Measurements from ENCODE around the gene AP1M1.

Gene AP1M1

GRCh38 chr19:16207490-16208025 is 9.8 kb downstream of the AP1M1 start:
- no peak for DNase-seq (ENCODE audit: low read depth in 3 of 3)

GRCh38 chr19:16208064-16208759 is 10.5 kb downstream of the AP1M1 start:
- no peak for DNase-seq (ENCODE audit: low read depth in 3 of 3)

GRCh38 chr19:16208847-16209665 is 11.3 kb downstream of the AP1M1 start:
- no peak for DNase-seq (ENCODE audit: low read depth in 3 of 3)

GRCh38 chr19:16210168-16210567 is 12.5 kb downstream of the AP1M1 start:
- DNase-seq (ENCODE audit: low read depth in 3 of 3): no peak

- DNase-seq (ENCODE audit: low read depth in 3 of 3): no peak
Measured at GRCh38 chr19:16213076-16213475, 15.4 kb downstream of the AP1M1 start.

GRCh38 chr19:16216744-16217670 is 19.3 kb downstream of the AP1M1 start:
- DNase-seq (ENCODE audit: low read depth in 3 of 3): no peak

- DNase-seq (ENCODE audit: low read depth in 3 of 3): no peak
Measured at GRCh38 chr19:16217716-16218451, 20.2 kb downstream of the AP1M1 start.

GRCh38 chr19:16218851-16219250 is 21.1 kb downstream of the AP1M1 start:
- DNase-seq (ENCODE audit: low read depth in 3 of 3): no peak

GRCh38 chr19:16222806-16223205 is 25.1 kb downstream of the AP1M1 start:
- no peak for DNase-seq (ENCODE audit: low read depth in 3 of 3)

- DNase-seq (ENCODE audit: low read depth in 3 of 3): no peak
Measured at GRCh38 chr19:16223746-16224145, 26.0 kb downstream of the AP1M1 start.

- DNase-seq (ENCODE audit: low read depth in 3 of 3): no peak
Measured at GRCh38 chr19:16224293-16225045, 26.8 kb downstream of the AP1M1 start.

- DNase-seq (ENCODE audit: low read depth in 3 of 3): no peak
Measured at GRCh38 chr19:16225279-16226183, 27.8 kb downstream of the AP1M1 start.

GRCh38 chr19:16226184-16226591 is 28.5 kb downstream of the AP1M1 start:
- no peak for DNase-seq (ENCODE audit: low read depth in 3 of 3)

GRCh38 chr19:16226878-16227836 is 29.4 kb downstream of the AP1M1 start:
- DNase-seq (ENCODE audit: low read depth in 3 of 3): no peak

- DNase-seq (ENCODE audit: low read depth in 3 of 3): no peak
Measured at GRCh38 chr19:16227837-16228636, 30.3 kb downstream of the AP1M1 start.

GRCh38 chr19:16228637-16229321 is 31.1 kb downstream of the AP1M1 start:
- DNase-seq (ENCODE audit: low read depth in 3 of 3): no peak

GRCh38 chr19:16229322-16229641 is 31.6 kb downstream of the AP1M1 start:
- DNase-seq (ENCODE audit: low read depth in 3 of 3): no peak

Data from stimulated activated CD4-positive, alpha-beta T cell treated with anti-CD3 and anti-CD28 coated beads, TNF-alpha, amount 100 ng/mL, for 4 hours (primary cell).